ENCODE results near the gene PWWP3B.

The PWWP3B gene

GRCh38 chrX:106178826-106179225 is 10.7 kb downstream of the PWWP3B start:
- TF ChIP-seq POLR2AphosphoS5 (IDR thresholded peaks at IDR 0.05; ENCODE audit: low read depth, low read length) (no peak), TAF1 (IDR thresholded peaks at IDR 0.05; ENCODE audit: borderline replicate concordance, insufficient read depth, low read length) (no peak)
- TF ChIP-seq, protein P1, sequence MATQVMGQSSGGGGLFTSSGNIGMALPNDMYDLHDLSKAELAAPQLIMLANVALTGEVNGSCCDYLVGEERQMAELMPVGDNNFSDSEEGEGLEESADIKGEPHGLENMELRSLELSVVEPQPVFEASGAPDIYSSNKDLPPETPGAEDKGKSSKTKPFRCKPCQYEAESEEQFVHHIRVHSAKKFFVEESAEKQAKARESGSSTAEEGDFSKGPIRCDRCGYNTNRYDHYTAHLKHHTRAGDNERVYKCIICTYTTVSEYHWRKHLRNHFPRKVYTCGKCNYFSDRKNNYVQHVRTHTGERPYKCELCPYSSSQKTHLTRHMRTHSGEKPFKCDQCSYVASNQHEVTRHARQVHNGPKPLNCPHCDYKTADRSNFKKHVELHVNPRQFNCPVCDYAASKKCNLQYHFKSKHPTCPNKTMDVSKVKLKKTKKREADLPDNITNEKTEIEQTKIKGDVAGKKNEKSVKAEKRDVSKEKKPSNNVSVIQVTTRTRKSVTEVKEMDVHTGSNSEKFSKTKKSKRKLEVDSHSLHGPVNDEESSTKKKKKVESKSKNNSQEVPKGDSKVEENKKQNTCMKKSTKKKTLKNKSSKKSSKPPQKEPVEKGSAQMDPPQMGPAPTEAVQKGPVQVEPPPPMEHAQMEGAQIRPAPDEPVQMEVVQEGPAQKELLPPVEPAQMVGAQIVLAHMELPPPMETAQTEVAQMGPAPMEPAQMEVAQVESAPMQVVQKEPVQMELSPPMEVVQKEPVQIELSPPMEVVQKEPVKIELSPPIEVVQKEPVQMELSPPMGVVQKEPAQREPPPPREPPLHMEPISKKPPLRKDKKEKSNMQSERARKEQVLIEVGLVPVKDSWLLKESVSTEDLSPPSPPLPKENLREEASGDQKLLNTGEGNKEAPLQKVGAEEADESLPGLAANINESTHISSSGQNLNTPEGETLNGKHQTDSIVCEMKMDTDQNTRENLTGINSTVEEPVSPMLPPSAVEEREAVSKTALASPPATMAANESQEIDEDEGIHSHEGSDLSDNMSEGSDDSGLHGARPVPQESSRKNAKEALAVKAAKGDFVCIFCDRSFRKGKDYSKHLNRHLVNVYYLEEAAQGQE (IDR thresholded peaks at IDR 0.05; ENCODE audit: insufficient read depth in 1 of 2, low read depth in 2 of 2, low read length in 2 of 2) = no peak

- TF ChIP-seq, protein P1 (IDR thresholded peaks at IDR 0.05; ENCODE audit: insufficient read depth in 1 of 2, low read depth in 2 of 2, low read length in 2 of 2) = no peak
- TF ChIP-seq SIN3A (IDR thresholded peaks at IDR 0.05; ENCODE audit: borderline replicate concordance, insufficient read depth, low read length) (no peak), TAF1 (IDR thresholded peaks at IDR 0.05; ENCODE audit: borderline replicate concordance, insufficient read depth, low read length) (no peak), FOXP2 (optimal IDR thresholded peaks at IDR 0.05; ENCODE audit: borderline replicate concordance, extremely low read depth, extremely low read length, insufficient read depth) (no peak), POLR2AphosphoS5 (IDR thresholded peaks at IDR 0.05; ENCODE audit: low read depth, low read length) (no peak)
Observed at GRCh38 chrX:106201502-106202178, 33.5 kb downstream of the PWWP3B start.

DNA sequence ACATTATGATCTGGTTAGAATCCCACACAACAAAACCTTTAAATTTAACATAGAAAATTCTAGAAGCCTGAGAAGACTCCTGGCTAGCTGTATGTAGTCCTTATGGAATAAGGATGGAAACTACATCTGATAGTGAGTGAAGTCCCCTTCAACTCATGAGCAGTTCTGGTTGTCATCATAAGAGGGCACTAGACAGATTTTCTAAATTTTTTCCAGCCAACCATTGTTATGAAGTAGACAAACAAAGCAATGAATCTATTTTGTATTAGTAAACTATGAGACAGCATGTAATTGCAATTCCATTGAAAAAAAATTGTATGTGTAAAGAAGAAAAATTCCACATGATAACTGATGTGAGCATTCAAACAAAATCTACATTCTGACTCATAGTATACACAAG is 35.2 kb downstream of the PWWP3B start:
- TF ChIP-seq TAF1 (IDR thresholded peaks at IDR 0.05; ENCODE audit: borderline replicate concordance, insufficient read depth, low read length) = no peak
- no peak for TF ChIP-seq POLR2AphosphoS5 (IDR thresholded peaks at IDR 0.05; ENCODE audit: low read depth, low read length)
- TF ChIP-seq SIN3A (IDR thresholded peaks at IDR 0.05; ENCODE audit: borderline replicate concordance, insufficient read depth, low read length) = no peak
- no peak for TF ChIP-seq FOXP2 (optimal IDR thresholded peaks at IDR 0.05; ENCODE audit: borderline replicate concordance, extremely low read depth, extremely low read length, insufficient read depth)
- TF ChIP-seq, protein P1 (IDR thresholded peaks at IDR 0.05; ENCODE audit: insufficient read depth in 1 of 2, low read depth in 2 of 2, low read length in 2 of 2) = no peak

- TF ChIP-seq SIN3A (IDR thresholded peaks at IDR 0.05; ENCODE audit: borderline replicate concordance, insufficient read depth, low read length) (no peak), TAF1 (IDR thresholded peaks at IDR 0.05; ENCODE audit: borderline replicate concordance, insufficient read depth, low read length) (no peak), FOXP2 (optimal IDR thresholded peaks at IDR 0.05; ENCODE audit: borderline replicate concordance, extremely low read depth, extremely low read length, insufficient read depth) (no peak), POLR2AphosphoS5 (IDR thresholded peaks at IDR 0.05; ENCODE audit: low read depth, low read length) (no peak)
- TF ChIP-seq, protein P1 (IDR thresholded peaks at IDR 0.05; ENCODE audit: insufficient read depth in 1 of 2, low read depth in 2 of 2, low read length in 2 of 2) = no peak
Observed at GRCh38 chrX:106208154-106208553, 40.0 kb downstream of the PWWP3B start.

All from PFSK-1 (cell line).